Ascending aorta (tissue), 2 donors: ENCODE data around the gene VPS37B. TPM values are rescaled to one million over a fixed set of nuclear protein-coding genes. Genes with fewer than 3 reads are reported as not detected.

Experiments
- DNase-seq, 2 donors: peaks; one replicate each; pipeline ENCODE4 v3.0.0-alpha.2; 2019; ENCODE audit warnings: low spot score in 2 of 2
- H3K27ac ChIP-seq, 2 donors: fragments of 200-600 bp; sonication (generic); one replicate each; pipeline ENCODE4 v1.5.1; 2016 to 2017; ENCODE audit warnings: mild to moderate bottlenecking in 1 of 2
- H3K27me3 ChIP-seq: fragments of 200-600 bp; sonication (generic); one replicate; pipeline ENCODE4 v1.5.1; 2017
- H3K36me3 ChIP-seq, 2 donors: fragments of 200-600 bp; sonication (generic); one replicate each; pipeline ENCODE4 v1.5.1; 2016
- H3K4me1 ChIP-seq, 2 donors: fragments of 200-600 bp; sonication (generic); one replicate each; pipeline ENCODE4 v1.5.1; 2016 to 2017; ENCODE audit warnings: mild to moderate bottlenecking in 1 of 2
- H3K4me3 ChIP-seq, 2 donors: fragments of 200-600 bp; sonication (generic); one replicate each; pipeline ENCODE4 v1.5.1; 2016 to 2017; ENCODE audit warnings: mild to moderate bottlenecking in 1 of 2
- H3K9me3 ChIP-seq, 2 donors: fragments of 200-600 bp; sonication (generic); one replicate each; pipeline ENCODE4 v1.5.1; 2016
- CTCF ChIP-seq, 3 experiments: fragments of 200-600 bp in 2 of 3; fragments of 450-650 bp in 1 of 3; sonication (generic) in 2 of 3; IDR thresholded peaks; one replicate each; pipeline ENCODE4 v1.5.1; 2016 to 2019; ENCODE audit warnings: antibody characterized with exemption in 3 of 3, mild to moderate bottlenecking in 1 of 3, moderate library complexity in 1 of 3
- intact Hi-C: fragments of 100-400 bp; cut with DNase I; formaldehyde crosslinking; loops from one replicate; pipeline ENCODE4 v1.15.1; 2023
- total RNA-seq: library from RNA; depleted of rRNA; stranded (reverse); fragments of >200 nt; gene quantifications from one replicate; pipeline ENCODE4 v1.1.0, GENCODE V29; 2016

Gene VPS37B
- total RNA-seq, 1 donor from 2014 or later: 31.8 TPM

- Histone ChIP-seq H3K27ac (no peak overlapping the region), H3K4me1 (peaks cover 25 to 33% of the 10 kb centered on the region in 2 donors), H3K36me3 (peaks cover 52 to 59% of the 10 kb centered on the region in 2 donors), H3K4me3 (no peak overlapping the region), H3K9me3 (no peaks in the 10 kb centered on the region), H3K27me3 (no peaks in the 10 kb centered on the region)
- DNase-seq: no peak
- intact Hi-C loops: no loop called here
- no peak for TF ChIP-seq CTCF (IDR thresholded peaks at IDR 0.05)
Measured at GRCh38 chr12:122855071-122855829, 40.7 kb downstream of the VPS37B start.

- DNase-seq: no peak
- peaks cover 25 to 37% of the 10 kb centered on the region in 2 donors for H3K4me1 ChIP-seq
- peaks cover 47 to 53% of the 10 kb centered on the region in 2 donors for H3K36me3 ChIP-seq
- H3K27me3 ChIP-seq: no peaks in the 10 kb centered on the region
- peak overlapping the region in 1 of 2 donors; percentile 86 for H3K27ac ChIP-seq
- intact Hi-C loops: loop anchor here (5.0 kb wide), 1 partner anchor 43 kb away; the partner anchor contains the start of gene VPS37B
- no peaks in the 10 kb centered on the region for H3K9me3 ChIP-seq
- H3K4me3 ChIP-seq: no peak overlapping the region
- TF ChIP-seq CTCF (IDR thresholded peaks at IDR 0.05): no peak
Measured at GRCh38 chr12:122854554-122854953, 41.4 kb downstream of the VPS37B start.

GRCh38 chr12:122853582-122854245 is 42.2 kb downstream of the VPS37B start:
- H3K4me1 ChIP-seq: peaks cover 25 to 42% of the 10 kb centered on the region in 2 donors
- H3K9me3 ChIP-seq: no peaks in the 10 kb centered on the region
- intact Hi-C loops: loop anchor here (5.0 kb wide), 1 partner anchor 44 kb away; the partner anchor contains the start of gene VPS37B
- no peaks in the 10 kb centered on the region for H3K27me3 ChIP-seq
- peak overlapping the region; percentile 86 to 92 for H3K27ac ChIP-seq
- no peak overlapping the region for H3K4me3 ChIP-seq
- TF ChIP-seq CTCF (IDR thresholded peaks at IDR 0.05): no peak
- DNase-seq: no peak
- peaks cover 44 to 45% of the 10 kb centered on the region in 2 donors for H3K36me3 ChIP-seq

- H3K27me3 ChIP-seq: no peaks in the 10 kb centered on the region
- peak overlapping the region; percentile 86 to 92 for H3K27ac ChIP-seq
- no peak for TF ChIP-seq CTCF (IDR thresholded peaks at IDR 0.05)
- intact Hi-C loops: loop anchor here (1.0 to 5.0 kb wide), 2 partner anchors 16 to 45 kb away; partner anchors contain the start of gene VPS37B
- H3K9me3 ChIP-seq: no peaks in the 10 kb centered on the region
- H3K36me3 ChIP-seq: peaks cover 35 to 43% of the 10 kb centered on the region in 2 donors
- H3K4me1 ChIP-seq: peaks cover 25 to 42% of the 10 kb centered on the region in 2 donors
- DNase-seq: no peak
- peak overlapping the region in 1 of 2 donors; percentile 22 for H3K4me3 ChIP-seq
Measured at GRCh38 chr12:122852336-122853275, 43.3 kb downstream of the VPS37B start.

GRCh38 chr12:122851820-122852219 is 44.1 kb downstream of the VPS37B start:
- H3K4me1 ChIP-seq: peaks cover 25 to 42% of the 10 kb centered on the region in 2 donors
- peaks cover 28 to 35% of the 10 kb centered on the region in 2 donors for H3K36me3 ChIP-seq
- H3K4me3 ChIP-seq: peak overlapping the region in 1 of 2 donors; percentile 22
- H3K27ac ChIP-seq: peak overlapping the region; percentile 86 to 92
- intact Hi-C loops: loop anchor here (1.0 to 5.0 kb wide), 2 partner anchors 16 to 45 kb away; partner anchors contain the start of gene VPS37B
- no peaks in the 10 kb centered on the region for H3K9me3 ChIP-seq
- H3K27me3 ChIP-seq: no peaks in the 10 kb centered on the region
- DNase-seq: peak; percentile 39 to 91
- TF ChIP-seq CTCF (IDR thresholded peaks at IDR 0.05): no peak
